Occipital lobe (tissue), 2 donors: Measurements from ENCODE around the gene ADCY9. TPM values are rescaled to one million over a fixed set of nuclear protein-coding genes. Genes with fewer than 3 reads are reported as not detected.
"Not testable (repeated sequence)": the region's sequence is repeated elsewhere in the genome, so short reads cannot be mapped to it uniquely, and the experiment has no call there.

ENCODE experiments used
- DNase-seq: peaks from one replicate; lab custom pipeline; 2025; lab: John Stamatoyannopoulos, UW
- total RNA-seq: library from RNA; depleted of rRNA; stranded (reverse); fragments of >200 nt; gene quantifications from one replicate; pipeline ENCODE4 v1.2.3, GENCODE V29; 2014

ADCY9 gene
- total RNA-seq, 1 donor from 2014 or later: 9.5 TPM

DNA sequence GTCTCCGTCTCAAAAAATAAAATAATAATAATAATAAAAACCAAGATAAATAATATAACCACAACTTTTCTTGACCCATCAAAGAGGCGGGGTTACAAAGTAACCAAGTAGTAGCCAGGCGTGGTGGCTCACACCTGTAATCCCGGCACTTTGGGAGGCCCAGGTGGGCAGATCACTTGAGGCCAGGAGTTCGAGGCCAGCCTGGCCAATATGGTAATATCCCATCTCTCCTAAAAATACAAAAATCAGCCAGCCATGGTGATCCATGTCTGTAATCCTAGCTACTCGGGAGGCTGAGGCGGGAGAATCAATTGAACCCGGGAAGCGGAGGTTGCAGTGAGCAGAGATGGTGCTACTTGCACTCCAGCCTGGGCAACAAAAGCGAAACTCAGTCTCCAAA is 45.3 kb downstream of the ADCY9 start:
- DNase-seq: no peak

DNA sequence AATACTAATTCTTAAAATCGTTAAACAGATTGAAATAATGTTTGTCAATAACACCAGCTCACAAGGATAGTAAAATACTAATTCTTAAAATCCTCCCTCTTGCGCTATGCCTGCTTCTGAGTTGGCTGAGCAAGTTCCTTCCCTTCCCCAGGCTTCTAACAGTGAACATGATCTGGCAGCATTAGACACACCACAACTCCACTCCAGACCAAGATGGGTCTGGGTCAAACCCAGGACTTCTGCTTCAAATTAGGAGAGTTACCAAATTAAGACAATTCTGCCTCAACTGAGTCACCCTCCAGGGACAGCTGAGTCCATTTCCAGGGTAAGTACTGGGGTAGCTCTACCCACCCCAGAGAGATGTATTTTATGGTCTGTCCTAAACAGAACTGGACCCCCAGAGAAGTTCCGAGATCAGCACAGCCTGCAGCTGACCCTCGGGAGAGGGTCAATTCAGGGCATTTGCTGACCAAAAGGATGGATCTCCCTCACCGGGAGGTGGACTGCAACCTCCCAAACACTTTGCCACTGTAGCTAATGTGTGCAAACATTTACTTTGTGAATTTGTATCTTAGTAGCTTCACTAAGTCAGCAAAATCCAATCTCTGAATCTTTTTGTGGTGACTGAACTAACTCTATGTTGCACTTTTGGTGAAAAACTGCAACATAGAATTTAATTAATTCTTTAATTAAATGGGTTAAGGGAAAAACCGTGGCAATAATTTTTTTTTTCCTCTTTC is 48.8 kb downstream of the ADCY9 start:
- DNase-seq: no peak

DNA sequence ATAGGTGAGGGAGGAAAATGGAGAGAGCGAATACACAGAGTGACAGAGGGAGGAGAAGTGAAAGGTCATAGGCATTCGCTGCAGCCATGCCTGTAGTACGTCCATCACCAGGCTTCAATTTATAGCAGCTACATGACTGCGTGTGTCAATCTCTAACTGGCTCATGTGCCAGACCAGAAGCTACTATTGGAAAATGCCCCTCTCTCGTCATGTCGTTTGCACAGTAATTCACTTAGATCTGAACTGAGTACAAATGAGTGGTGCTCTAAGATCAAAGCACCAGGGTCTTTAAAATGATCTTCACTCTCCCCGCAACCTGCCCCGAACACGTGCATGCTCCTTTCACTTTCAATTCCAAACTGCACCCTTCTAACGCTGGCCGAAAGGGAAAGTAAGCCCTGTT is 51.3 kb downstream of the ADCY9 start:
- no peak for DNase-seq

DNA sequence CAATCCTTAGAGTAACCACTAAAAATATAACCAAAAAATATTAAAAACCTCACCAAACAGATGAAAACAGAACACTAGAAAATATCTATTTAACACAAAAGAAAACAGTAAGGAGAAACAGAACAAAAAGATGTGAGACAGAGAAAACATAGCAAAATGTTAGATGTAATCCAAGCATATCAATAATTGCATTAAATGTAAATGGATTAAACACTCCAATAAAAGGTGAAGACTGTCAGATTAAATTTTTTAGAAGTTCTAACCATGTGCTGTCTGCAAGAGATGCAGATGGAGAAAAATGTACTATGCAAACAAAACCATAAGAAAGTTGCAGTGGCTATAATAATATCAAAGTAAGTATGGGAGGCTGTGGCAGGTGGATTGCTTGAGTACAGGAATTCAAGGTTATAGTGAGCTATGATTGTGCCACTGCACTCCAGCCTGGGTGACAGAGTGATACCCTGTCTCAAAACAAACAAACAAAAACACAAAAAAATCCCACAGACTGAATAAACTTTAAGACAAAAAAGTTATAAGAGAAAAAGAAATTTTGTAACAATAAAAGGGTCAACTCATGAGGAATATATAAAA is 53.9 kb downstream of the ADCY9 start:
- no peak for DNase-seq

DNA sequence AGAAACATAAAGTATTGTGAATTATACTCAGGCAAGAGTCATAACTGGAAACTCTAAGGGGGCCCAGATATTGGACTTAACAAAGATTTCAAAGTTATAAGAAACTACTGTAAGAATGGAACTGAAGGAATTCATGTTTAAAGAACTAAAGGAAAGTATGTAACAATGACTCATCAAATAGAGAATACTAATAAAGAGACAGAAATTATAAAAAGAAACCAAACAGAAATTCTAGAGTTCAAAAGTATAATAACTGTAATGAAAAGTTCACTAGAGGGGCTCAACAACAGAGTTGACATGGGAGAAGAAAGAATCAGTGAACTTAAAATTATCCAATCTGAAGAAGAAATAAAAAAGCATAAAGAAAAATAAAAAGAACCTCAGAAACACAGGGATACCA is 55.4 kb downstream of the ADCY9 start:
- DNase-seq: no peak

DNA sequence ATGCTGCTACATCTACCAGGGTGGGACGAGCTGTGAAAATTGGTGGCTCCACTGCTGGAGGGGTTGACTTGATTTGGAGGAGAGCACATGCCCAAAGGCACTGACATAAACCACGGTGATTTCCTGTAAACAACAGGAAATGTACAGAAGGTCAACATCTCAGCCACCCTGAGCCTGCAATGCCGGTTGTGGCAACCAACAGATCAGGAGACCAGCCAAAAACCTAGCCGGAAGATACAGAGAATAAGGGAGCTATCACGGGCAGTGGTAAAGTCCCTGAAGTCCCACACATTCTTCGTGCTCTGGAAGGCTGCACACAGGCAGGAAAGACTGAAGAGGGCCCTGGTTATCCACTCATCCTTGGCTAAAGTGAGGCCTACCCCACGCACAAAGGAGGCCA is 56.2 kb downstream of the ADCY9 start:
- DNase-seq: no peak

DNA sequence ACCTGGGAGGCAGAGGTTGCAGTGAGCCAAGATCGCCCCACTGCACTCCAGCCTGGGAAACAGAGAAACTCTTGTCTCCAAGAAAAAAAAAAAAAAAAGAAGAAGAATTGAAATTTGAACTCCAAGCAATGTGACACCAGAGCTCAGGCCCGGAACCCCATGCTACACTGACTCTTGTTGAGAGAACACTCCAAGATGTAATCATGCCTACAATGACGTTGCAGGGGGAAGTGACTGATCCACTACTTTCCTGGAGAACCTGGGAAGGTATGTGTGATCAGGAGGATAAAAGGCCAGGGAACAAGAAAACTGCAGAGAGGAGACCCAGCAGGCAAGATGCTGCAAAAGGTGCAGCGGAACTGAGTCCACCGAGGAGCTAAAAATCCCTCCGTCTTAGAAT is 57.9 kb downstream of the ADCY9 start:
- no peak for DNase-seq

DNA sequence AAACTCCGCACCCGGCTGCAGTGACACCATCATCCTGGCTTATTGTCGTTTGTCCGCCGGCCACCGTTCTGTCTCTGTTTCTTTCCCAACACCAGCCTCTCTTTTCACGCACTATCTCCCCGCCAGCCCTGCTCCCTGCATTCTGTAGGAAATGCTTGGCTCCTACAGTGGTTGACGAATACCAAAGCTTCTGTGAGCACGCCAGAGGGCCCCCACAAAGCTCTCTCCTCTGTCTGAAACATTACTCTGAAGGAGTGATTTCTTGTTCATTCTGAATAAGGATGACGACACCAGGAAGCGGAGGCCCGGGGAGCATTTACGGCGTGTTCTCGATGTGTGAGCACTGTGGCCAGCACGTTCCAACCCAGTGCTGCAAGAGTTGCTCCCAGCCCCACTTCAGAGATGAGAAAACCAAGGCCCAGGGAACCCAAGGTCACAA is 58.8 kb downstream of the ADCY9 start:
- no peak for DNase-seq

DNA sequence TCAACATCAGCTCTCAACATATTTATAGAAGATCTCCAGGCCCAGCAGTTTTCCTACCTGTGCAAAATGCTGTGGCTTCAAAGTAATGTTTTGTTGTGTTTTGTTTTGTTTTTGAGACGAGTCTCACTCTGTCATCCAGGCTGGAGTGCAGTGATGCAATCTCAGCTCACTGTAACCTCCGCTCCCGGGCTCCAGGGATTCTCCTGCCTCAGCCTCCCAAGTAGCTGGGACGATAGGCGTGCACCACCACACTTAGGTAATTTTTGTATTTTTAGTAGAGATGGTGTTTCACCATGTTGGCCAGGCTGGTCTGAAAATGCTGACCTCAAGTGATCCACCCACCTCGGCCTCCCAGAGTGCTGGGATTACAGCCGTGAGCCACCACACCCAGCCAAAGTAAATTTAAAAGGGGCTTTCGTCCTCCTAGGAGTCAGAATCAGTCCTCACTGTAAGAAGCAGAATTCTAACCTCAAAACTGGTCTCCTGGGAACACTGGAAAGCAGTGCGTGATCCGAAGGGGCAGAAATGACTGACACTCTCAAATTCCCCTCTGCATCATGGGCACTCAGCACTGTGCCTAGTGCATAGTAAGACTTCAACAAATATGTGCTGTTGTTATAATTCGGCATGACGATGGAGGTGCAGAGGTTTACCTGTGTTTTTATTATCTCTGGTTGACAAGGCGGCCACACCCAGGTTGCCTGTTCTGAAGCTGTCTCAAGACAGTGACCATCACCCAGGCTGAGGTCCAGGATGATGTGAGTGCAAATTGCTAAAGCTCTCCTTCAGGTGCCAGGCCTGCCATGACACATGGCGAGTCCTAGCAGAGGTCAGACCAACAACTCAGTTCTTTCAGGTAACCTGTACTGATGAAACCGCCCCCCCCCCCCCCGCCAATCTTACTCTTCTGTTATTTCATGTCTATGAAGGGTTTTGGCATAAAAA is 59.8 kb downstream of the ADCY9 start:
- no peak for DNase-seq

DNA sequence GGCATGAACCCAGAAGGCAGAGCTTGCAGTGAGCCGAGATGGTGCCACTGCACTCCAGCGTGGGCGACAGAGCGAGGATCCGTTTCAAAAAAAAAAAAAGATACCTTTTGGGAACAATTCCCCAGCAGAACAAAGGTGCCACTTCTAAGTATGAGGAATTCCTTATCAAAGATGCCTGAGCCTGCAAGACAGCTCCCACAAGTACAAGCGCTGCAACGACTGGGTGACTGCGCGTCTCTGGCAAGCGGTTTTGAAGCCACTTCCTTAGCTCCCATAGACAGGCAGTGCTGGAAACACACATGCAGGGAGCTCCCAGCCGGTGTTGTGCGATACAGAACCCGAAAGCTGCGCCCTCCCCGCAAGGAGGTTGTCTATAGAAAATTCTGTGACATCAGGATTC is 60.5 kb downstream of the ADCY9 start:
- no peak for DNase-seq

DNA sequence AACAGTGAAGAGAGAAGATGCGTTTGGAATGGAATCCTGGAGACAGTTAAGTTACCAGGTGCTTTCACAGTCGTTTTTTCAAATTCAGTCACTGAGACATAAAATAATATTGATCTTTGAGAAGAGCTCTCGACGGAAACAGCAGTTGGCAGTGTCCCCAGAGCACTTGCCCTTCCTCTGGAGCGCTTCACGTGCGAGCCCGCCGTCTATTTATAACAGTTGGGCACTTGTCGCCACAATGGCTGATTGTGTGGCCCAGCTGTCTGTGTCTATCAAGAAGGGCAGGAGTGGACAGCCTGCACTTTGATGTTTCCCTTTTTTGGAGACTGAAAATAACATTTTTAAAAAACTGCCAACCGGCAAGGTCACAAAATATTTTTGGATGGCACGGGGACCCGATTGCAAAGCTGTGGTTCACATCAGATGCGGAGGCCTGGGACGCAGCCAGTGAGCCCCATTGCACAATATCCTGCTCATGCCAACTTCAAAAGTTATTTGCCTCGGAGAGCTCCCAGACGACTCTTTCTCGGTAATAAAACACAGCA is 62.9 kb downstream of the ADCY9 start:
- DNase-seq: no peak

DNA sequence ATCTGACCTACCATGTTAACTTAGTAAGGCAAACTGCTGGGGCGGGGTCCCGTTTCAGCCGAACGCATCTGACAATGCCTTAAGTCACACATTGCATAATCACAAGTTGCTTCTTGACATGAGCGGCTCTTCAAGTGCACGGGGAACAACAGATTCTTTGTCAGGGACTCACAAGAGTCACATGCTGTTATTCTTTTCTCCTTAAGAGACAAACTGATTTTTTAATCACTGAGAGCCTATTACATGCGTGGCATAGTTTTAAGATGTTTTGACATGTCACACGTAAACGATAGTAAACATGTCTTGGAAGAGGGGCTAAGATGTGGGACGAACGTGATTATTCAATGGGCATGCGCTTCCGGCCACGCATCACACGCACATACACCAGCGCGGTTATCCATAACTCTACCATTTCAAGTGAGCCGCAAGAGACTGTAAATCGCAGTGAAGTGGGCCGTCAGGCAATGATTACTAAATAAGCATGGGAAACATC is 63.4 kb downstream of the ADCY9 start:
- DNase-seq: no peak

DNA sequence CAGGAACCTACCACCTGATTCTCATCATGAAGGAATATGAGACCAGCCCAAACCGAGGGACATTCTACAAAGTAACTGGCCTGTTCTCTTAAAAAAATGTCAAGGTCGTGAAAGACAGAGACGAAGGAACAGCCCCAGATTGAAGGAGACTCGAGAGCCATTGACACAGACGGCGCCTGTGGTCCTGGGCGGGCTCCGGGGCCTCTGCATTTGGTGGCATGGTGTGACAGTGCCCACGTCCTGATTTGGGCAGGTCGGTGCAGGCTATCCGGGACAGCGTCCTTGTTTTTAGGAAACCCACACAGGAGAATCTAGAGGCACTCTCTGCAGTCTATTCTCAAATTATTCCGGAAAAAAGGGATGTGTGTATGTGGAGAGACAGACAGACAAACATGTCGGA is 64.1 kb downstream of the ADCY9 start:
- DNase-seq: no peak

DNA sequence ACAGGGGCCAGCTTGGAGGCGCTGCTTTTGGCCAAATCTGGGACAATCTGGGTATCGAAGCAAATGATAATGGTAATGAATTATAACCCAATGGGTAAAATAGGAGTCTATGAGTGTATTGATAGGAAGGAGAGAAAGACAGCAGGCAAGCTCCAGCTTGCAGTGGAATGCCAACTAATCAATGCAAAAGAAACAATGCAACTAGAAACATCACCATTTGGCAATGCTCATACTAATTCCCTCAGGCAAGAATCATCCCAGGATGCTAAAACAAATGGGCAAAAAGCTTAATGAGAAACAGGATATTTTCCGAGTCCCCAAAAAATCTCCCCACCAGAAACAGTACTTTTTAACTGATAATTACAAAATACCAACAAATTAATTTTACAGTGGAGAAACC is 64.7 kb downstream of the ADCY9 start:
- DNase-seq: no peak

DNA sequence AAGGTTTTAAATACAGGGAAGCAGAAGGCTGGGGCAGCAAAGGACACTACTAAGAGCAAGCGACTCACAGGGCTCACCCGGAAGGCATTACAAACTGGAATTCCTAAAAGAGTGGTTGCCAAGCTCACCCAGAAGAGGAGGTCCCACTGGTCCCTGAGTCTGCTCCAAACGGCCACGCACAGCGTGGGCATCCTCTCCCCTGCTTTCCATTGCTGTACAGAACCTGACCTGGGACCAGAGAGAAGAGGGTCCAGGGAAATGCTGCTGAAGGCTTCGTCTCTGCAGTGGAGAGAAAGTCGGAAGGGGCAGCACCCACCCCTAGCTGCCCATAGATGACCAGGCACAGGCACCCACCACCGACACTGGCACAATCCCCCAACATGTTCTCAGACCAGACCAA is 67.2 kb downstream of the ADCY9 start:
- DNase-seq: no peak

DNA sequence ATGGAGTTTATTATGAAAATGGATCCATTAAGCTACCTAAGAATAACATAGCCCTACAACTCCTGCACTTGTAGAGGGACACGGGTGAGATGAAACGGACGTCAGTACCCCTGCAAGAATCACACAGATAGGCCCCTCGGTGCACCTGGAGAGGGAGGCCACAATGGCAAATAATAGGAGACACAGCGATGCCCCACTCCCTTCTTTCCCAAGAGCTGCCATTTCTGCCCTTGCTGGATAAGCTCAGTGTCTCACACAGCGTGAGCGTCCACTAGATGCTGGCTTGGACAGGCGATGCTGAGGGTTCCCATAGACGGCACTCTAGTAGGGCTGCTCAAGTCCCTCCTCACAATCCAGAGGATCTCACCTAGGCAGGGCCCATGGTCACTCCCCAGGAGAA is 67.8 kb downstream of the ADCY9 start:
- DNase-seq: no peak

DNA sequence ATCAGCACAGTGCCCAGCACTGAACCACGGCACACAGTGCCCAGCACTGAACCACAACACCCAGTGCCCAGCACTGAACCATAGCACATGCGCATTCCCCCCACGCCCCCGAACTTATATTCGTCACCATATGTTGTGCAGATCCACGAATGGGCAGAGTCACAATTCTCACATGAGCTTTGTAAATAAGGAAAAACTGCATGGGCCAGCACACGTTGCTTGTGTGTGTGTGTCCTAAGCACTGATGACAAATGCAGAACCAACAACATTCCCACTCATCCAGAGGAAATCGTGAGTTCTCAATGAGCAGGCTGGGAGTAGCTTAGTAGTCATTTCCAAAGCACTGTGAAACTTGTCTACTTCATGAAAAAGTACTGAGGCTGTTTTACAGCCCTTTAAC is 70.0 kb downstream of the ADCY9 start:
- DNase-seq: no peak

DNA sequence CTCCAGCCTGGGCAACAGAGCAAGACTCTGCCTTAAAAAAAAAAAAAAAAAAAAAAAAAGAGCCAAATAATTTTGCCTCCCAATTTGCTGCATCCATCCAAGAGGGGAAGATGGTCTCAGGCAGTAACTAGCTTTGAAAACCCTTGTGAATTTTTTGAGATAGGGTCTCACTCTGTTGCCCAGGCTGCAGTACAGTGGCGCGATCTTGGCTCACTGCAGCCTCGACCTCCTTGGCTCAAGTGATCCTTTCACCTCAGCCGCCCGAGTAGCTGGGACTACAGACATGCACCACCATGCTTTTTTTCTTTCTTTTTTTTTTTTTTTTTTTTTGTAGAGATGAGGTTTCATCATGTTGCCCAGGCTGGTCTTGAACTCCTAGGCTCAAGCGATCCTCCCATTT is 70.7 kb downstream of the ADCY9 start:
- DNase-seq: not testable (repeated sequence)

DNA sequence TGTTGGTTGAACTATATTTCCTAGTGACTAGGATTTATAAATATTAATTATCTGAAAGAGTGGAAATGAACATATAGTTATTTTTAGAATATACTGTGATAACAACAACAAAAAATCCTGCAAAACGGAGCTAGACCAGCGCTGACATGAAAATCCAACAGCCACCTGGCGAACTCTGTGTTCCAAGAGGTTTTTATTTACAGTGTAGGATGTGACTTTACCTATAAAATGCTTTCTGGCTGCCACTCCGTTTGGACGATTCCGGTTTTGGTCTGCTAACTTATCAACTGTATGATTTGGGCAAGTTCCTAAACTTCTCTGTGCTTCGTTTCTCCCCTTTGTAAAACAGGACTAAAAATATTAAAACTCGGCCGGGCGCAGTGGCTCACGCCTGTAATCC is 73.7 kb downstream of the ADCY9 start:
- no peak for DNase-seq

DNA sequence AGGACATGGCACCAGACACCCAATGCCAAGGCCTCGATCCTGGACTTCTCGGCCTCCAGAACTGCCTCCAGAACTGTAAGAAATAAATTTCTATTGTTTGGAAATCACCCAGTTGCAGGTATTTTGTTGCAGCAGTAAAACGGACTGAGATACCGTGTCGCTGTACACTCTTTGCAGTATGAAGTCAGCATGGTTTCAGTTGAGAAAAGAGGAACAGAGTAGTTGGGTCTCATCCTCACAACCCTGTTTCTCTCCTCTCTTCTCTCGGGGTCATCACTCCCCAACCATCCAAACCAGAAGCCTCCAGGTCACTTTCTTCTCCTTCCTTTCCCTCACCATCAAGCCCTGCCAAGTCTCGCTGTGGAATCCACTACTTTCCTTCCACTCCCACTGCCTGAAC is 77.8 kb downstream of the ADCY9 start:
- DNase-seq: no peak

DNA sequence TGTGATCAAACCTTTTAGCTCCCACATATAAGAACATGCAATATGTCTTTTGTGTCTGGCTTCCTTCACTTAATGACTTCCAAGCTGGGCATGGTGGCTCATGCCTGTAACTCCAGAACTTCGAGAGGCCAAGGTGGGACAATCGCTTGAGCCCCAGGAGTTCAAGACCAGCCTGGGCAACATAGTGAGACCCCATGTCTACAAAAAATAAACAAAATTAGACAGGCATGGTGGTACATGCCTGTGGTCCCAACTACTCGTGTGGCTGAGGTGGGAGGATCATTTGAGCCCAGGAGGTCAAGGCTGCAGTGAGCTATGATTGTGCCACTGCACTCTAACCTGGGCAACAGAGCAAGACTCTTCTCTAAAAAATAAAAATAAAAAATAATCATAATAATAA is 79.3 kb downstream of the ADCY9 start:
- DNase-seq: not testable (repeated sequence)

DNA sequence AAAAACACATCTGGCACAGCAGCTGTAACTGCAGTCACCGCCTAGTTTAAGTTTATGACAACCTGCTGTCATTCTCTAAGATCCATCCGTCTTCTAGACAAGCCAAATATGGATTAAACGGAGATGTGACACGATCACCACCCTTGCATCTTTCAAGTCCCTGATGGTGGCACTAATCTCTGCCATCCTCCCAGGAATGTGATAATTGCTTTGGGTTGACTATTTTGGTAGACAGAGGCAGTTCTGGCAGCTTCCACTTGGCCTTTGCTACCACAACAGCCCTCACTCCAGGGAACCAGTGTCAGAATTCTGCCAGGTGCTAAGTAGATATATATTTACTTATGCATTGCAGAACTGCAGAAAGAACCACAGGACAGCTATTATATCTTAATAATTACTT is 81.3 kb downstream of the ADCY9 start:
- DNase-seq: no peak
